Lower leg skin (tissue), 4 donors: ENCODE results near the gene AMDHD1. TPM values are rescaled to one million over a fixed set of nuclear protein-coding genes. Genes with fewer than 3 reads are reported as not detected.

ENCODE experiments used
- DNase-seq, 2 donors: peaks; one replicate each; pipeline ENCODE4 v3.0.0-alpha.2; 2019; ENCODE audit warnings: low spot score in 2 of 2
- H3K4me3 ChIP-seq: fragments of 200-600 bp; sonication (generic); 2 replicates; pipeline ENCODE4 v1.5.1; 2017; ENCODE audit warnings: mild to moderate bottlenecking, low read depth; ENCODE audit not compliant: poor library complexity, severe bottlenecking
- POLR2A ChIP-seq, 2 donors: fragments of 450-650 bp; IDR thresholded peaks; one replicate each; pipeline ENCODE4 v1.6.1; 2016 to 2017; ENCODE audit warnings: antibody characterized with exemption in 2 of 2, mild to moderate bottlenecking in 1 of 2, moderate library complexity in 1 of 2
- WGBS, 2 donors: methylation state at CpG; one replicate each; pipeline ENCODE4 v1.1.5; 2018; 5-methylcytosine and 5-hydroxymethylcytosine counted together
- intact Hi-C: fragments of 100-400 bp; cut with DNase I; formaldehyde crosslinking; loops from one replicate; pipeline ENCODE4 v1.15.0; 2023; ENCODE audit warnings: low total_unique reads
- total RNA-seq, 4 donors: library from RNA; depleted of rRNA; stranded (reverse); fragments of >200 nt; gene quantifications; one replicate each; pipeline ENCODE4 v1.1.0, GENCODE V29; 2016
- TF ChIP-seq, protein P1 (sequence below), 3 donors: fragments of 450-650 bp; IDR thresholded peaks; one replicate each; pipeline ENCODE4 v1.5.1; 2016; ENCODE audit warnings: antibody characterized with exemption in 3 of 3, mild to moderate bottlenecking in 3 of 3, moderate library complexity in 2 of 3

Gene AMDHD1
- total RNA-seq, 4 donors from 2014 or later = 1.1 to 7.7 TPM; not detected in 2

DNA sequence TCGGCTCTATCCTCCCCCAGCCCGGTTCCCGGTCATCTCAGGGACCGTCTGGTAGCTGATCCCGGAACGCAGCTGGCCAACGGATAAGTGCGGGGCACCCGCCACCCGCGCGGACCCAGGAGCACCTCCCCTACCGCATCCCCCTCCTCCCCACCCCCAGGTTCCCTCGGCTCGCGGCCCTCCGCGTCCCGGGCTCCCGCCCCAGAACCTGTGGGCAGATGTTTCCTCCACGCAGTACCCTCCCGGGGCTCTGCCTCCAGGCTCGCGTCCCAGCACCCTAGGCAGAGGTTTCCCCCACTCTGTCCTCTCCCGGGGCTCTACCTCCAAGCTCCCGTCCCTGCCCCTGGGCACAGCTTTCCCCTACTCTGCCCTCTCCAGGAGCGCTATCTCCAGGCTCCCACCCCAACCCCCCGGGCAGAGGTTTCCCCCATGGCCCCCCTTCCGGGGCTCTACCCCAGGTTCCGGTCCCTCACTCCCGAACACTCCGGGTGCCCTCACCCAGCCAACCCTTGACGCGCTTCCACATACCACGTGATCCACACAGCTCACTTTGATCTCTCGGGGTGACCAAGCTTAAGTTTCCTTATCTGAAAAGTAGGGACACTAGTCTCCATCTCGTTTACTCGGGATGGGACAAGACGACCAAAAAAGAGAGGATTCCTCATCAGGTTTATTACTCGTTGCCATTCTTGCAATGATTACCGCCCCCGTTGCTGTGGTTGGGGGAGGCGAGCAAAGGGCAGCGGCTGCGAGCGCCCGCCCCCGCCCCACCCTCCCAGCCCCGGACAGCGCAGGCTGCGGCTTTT lies 404 bp upstream of the AMDHD1 start, which contains the start of gene CCDC38:
Gene CCDC38 (minus strand): TSS at position 91 of the 806 bp plus-strand sequence. CDS start 6,105 bp downstream, outside the sequence.
- 1% methylated on average over 27 to 47 of the region's 51 CpGs for WGBS, 2 donors
- peak; percentile 75 to 95 for DNase-seq
- no peak for TF ChIP-seq POLR2A (IDR thresholded peaks at IDR 0.05)
- TF ChIP-seq, protein P1, sequence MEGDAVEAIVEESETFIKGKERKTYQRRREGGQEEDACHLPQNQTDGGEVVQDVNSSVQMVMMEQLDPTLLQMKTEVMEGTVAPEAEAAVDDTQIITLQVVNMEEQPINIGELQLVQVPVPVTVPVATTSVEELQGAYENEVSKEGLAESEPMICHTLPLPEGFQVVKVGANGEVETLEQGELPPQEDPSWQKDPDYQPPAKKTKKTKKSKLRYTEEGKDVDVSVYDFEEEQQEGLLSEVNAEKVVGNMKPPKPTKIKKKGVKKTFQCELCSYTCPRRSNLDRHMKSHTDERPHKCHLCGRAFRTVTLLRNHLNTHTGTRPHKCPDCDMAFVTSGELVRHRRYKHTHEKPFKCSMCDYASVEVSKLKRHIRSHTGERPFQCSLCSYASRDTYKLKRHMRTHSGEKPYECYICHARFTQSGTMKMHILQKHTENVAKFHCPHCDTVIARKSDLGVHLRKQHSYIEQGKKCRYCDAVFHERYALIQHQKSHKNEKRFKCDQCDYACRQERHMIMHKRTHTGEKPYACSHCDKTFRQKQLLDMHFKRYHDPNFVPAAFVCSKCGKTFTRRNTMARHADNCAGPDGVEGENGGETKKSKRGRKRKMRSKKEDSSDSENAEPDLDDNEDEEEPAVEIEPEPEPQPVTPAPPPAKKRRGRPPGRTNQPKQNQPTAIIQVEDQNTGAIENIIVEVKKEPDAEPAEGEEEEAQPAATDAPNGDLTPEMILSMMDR (IDR thresholded peaks at IDR 0.05) = no peak
- peak within 1 kb of the TSS; percentile 64 for H3K4me3 ChIP-seq
- intact Hi-C loops = no loop called here

- TF ChIP-seq, protein P1 (IDR thresholded peaks at IDR 0.05) = no peak
- TF ChIP-seq POLR2A (IDR thresholded peaks at IDR 0.05) = no peak
- DNase-seq = no peak
- whole genome bisulfite sequencing, 2 donors = 79 to 82% methylated on average over 10 of the region's 10 CpGs
- intact Hi-C loops = no loop called here
- no peak overlapping the region for H3K4me3 ChIP-seq
Observed at GRCh38 chr12:95944108-95944704, 1.1 kb downstream of the AMDHD1 start.

GRCh38 chr12:95949477-95950206 lies 6.5 kb downstream of the AMDHD1 start:
- H3K4me3 ChIP-seq = no peak overlapping the region
- DNase-seq = no peak
- TF ChIP-seq POLR2A (IDR thresholded peaks at IDR 0.05) = no peak
- intact Hi-C loops = no loop called here
- 52 to 58% methylated on average over 4 of the region's 4 CpGs for WGBS, 2 donors

GRCh38 chr12:95951515-95951914 lies 8.4 kb downstream of the AMDHD1 start:
- no peak overlapping the region for H3K4me3 ChIP-seq
- no peak for DNase-seq
- intact Hi-C loops = no loop called here
- TF ChIP-seq, protein P1 (IDR thresholded peaks at IDR 0.05) = no peak
- no peak for TF ChIP-seq POLR2A (IDR thresholded peaks at IDR 0.05)

DNA sequence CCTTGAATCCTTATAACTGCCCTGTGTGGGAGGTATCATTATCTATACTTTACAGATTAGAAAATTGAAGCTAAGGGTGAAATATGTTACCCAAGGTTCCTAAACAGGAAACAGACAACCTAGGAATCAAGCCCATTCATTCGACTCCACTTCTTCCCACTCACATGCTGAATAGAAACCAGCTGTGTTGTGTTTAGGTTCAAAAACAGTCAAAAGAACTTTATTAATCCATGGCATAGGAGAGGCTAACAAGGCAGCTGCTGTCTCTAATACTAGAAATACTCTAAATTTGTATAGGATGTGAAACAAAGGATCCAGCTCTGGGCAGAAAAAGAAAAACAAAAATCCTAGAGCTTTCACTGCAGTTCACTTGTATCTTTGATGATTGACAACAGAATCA lies 9.9 kb downstream of the AMDHD1 start:
- no peak for DNase-seq
- TF ChIP-seq POLR2A (IDR thresholded peaks at IDR 0.05) = no peak
- TF ChIP-seq, protein P1 (IDR thresholded peaks at IDR 0.05) = no peak
- H3K4me3 ChIP-seq = no peak overlapping the region
- intact Hi-C loops = no loop called here
- WGBS, 2 donors = 31 to 41% methylated on average over 1 of the region's 1 CpG
